Activated T-cell treated with anti-CD3 and anti-CD28 coated beads, Interleukin-2, amount 50 U/mL, for 48 hours (primary cell): ENCODE data around the gene LGR4.

Experiments used
- DNase-seq, 2 experiments: peaks; one replicate each; pipeline ENCODE4 v3.0.0-alpha.2; 2020

The LGR4 gene

GRCh38 chr11:27398400-27398770, 74.2 kb downstream of the LGR4 start:
- no peak for DNase-seq

GRCh38 chr11:27397624-27398399, 74.8 kb downstream of the LGR4 start:
- DNase-seq = no peak

DNA sequence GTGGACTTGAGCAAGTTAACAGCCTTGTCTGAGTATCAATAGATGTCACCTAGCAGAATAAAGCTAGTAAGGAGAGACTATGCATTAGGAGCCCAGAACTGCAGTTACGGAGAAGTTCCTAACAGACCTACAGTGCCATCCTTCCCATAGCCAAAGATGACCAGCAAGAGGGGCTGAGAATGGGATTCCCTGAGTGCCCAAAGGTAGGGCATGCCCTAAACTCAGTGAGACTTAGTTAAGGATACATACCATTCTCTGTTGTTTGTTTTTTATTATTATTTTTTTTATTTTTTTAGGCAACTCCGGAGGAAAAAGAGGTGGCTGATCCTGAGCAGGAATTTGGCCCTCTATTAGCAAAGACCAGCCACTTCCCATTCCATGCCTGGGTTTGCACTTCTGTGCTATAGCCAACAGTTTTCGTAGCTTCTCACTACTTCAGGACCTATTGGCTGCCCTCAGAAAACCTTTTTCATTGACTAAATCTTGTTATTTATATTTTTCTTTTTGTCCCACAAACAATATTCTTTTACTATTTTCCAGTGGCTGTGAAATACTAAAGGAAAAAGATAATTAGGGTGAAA, 76.2 kb downstream of the LGR4 start:
- no peak for DNase-seq

GRCh38 chr11:27395556-27396258, 76.9 kb downstream of the LGR4 start:
- DNase-seq = no peak

- no peak for DNase-seq
These were observed 77.8 kb downstream of the LGR4 start for GRCh38 chr11:27394781-27395228.

GRCh38 chr11:27392278-27393114, 80.1 kb downstream of the LGR4 start:
- DNase-seq = no peak

GRCh38 chr11:27391331-27392015, 81.1 kb downstream of the LGR4 start:
- DNase-seq = no peak

DNA sequence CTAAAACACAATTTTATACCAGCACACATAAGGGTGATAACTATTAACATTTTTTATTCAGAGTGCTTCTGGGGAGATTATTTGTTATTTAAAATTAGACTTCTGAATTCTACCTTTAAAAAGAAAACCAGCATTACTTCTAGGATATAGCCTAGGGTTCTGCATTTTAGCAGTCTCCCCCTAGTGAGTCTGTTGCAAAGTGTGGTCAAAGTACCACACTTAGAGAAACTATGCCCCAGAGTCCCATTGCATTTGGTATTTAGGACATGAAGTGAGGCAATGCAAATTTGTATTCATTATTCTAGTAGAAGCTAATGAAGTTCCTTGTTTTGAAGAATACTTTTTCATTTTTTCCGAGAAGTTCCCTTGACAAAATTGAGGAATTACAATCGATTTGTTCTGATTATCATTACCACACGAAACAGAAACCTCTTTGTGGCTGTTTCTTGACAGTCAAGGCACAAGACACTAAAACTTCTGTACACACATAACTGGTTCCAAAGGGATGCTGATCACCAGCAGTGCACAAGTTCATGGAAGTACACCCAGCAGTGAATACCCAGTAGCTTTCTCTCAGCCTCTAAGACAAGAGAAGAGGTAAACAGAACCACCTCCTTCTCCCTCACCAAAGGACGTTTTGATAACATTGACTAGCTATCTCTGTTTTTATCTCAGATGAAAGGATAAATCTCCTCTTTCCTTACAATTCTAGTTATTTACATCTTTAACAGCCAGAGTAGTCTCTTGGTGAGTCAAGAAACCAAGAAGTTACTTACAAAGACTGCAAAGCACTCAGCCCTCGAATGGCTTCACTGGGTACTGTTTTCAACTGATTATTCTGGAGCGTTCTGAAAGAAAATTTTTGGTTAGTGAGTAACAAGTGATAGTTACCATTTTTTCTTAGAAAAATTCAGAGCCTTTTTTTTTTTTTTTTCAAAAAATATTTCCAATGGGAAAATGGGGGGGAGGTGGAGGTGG, 82.0 kb downstream of the LGR4 start:
- no peak for DNase-seq

GRCh38 chr11:27388869-27389268, 83.7 kb downstream of the LGR4 start:
- DNase-seq = no peak

DNA sequence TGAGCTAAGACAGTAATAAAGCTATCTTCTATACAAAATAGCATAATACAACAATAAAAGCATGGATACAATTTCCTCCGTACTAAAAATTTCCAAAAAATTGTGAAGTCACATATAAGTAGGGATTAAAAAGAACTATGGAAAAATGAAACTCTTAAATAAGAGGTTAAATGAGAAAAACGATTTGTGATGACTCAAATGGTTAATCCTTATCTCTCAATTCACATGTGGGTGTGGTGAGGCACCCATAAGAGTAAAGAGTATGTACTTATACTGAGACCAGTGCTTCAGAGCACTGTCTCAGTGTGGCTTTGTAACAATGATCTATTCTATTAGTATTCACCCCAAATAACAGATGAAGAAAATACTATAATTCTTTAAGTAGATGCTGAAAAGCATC, 84.6 kb downstream of the LGR4 start:
- DNase-seq = no peak

GRCh38 chr11:27387362-27387761, 85.2 kb downstream of the LGR4 start:
- no peak for DNase-seq

GRCh38 chr11:27386181-27386845, 86.3 kb downstream of the LGR4 start:
- no peak for DNase-seq

DNA sequence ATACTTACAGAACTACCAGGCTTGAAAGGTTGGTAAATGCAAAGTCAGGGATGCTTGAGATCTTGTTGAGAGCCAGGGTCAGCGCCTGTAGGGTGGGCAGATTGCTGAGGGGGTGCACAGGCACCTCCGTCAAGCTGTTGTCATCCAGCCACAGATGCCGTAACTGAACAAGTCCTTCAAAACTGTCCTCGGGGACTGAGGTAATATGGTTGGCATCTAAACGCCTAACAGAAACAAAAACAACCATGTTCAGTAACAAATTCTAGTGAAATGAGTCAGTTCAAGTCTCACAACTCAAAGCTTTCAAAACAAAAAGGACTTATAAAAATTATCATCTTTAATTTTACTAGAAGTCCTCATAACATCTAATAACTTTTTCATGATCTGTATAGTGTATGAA, 87.3 kb downstream of the LGR4 start:
- DNase-seq = no peak

GRCh38 chr11:27384227-27384626, 88.4 kb downstream of the LGR4 start:
- no peak for DNase-seq

DNA sequence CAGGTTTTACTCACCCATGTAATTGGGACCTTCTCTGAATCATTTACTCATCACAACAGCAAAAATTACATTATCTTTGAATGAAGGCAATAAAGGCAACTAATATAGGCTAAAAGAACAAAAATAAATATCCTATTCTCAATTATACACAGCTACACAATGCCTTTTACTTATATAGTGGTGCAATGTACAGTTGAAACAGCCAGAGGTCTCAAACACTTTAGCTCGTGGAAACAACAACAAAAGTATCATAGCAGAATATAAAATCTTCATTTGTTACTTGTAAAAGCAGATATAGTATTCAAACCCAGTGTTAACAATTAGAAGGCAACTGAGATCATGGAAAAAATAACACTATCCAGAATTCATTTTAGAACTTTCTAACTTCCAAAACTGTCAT, 88.9 kb downstream of the LGR4 start:
- DNase-seq = no peak

DNA sequence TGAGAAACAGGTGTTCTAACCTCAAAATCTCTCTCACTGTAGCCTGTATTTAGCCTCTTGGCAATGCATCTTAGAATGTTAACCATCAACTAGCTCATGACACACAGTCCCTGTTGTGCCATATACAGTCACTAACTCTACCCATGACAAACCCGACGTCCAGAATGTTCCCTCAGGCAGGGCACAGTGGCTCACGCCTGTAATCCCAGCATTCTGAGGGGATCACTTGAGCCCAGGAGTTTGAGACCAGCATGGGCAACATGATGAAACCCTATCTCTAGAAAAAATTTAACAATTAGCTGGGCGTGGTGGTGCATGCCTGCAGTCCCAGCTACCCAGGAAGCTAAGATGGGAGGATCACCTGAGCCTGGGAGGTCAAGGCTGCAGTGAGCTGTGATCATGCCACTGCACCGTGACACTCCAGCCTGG, 91.3 kb downstream of the LGR4 start:
- no peak for DNase-seq

GRCh38 chr11:27380771-27381170, 91.8 kb downstream of the LGR4 start:
- no peak for DNase-seq

DNA sequence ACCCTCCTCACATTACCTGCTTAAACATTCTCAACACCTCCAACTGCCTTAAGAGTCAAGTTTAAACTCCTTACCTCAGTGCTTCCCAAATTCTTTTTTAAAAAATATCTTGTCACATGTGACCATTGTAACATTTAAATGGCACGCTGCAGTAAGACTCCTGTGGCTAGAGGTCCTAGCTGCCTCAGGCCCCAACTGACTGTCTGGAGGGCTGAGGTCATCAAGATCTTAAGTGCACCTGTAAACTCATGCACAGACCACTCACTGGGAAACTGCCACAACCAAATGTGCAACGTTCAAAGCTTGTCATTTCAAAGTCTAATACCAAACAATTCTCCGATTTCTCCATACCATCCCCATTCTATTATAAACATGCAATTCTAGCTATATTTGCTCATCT, 93.1 kb downstream of the LGR4 start:
- DNase-seq = no peak

- no peak for DNase-seq
These were observed 97.2 kb downstream of the LGR4 start for GRCh38 chr11:27375370-27375769.

DNA sequence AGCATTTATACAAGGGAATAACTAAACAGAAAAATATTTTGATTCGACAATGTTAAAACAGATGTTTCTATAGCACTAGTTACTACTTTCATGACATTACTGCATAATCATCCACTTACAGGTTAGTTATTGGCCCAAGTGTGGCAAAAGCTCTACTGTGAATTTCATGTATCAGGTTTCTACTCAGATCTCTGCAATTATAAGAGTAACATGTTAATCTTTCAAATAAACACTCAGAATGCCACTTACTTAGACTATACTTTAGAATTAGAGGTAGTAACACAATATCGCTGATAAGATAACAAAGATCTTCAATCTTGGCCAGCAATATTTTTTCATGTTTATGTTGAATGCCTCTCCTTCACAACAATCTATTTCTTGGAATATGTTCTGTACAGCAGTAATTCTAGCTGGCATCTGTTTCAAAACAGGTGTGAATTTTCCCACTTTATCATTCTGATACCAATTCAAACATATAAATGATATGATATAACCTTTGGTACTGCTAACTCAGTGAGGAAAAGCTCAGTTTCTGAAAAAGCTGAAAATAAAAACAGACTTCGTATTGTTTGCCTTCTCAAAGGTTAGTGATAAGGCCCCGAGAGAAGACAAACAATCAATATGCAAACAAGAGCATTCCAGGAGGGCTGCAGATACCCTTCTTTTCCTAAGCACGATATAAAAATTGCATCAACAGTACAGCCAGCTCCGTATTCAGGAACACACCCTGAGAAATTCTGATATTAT, 98.6 kb downstream of the LGR4 start:
- DNase-seq = no peak
